Karpas-422 (cell line): ENCODE results near the gene TMEM100. TPM values are rescaled to one million over a fixed set of nuclear protein-coding genes. Genes with fewer than 3 reads are reported as not detected.
A peak's percentile ranks its signal among the peaks of the same experiment; 100 is the strongest.

Source experiments
- DNase-seq: peaks from one replicate; pipeline ENCODE4 v3.0.0-alpha.2; 2015
- H2AFZ ChIP-seq: fragments of 200-600 bp; sonication (generic); 2 replicates; pipeline ENCODE4 v1.6.1; 2014; ENCODE audit warnings: antibody characterized with exemption, low read length, mixed read lengths
- H3K27ac ChIP-seq: fragments of 200-600 bp; sonication (generic); 2 replicates; pipeline ENCODE4 v1.5.1; 2014; ENCODE audit warnings: mild to moderate bottlenecking, low read length, moderate library complexity
- H3K27me3 ChIP-seq: fragments of 200-600 bp; sonication (generic); 2 replicates; pipeline ENCODE4 v1.6.1; 2014; ENCODE audit warnings: low read length, mixed read lengths
- H3K36me3 ChIP-seq: fragments of 200-600 bp; sonication (generic); 2 replicates; pipeline ENCODE4 v1.6.1; 2014; ENCODE audit warnings: low read length, mixed read lengths; ENCODE audit not compliant: insufficient read depth
- H3K4me1 ChIP-seq: fragments of 200-600 bp; sonication (generic); 2 replicates; pipeline ENCODE4 v1.6.1; 2014; ENCODE audit warnings: mild to moderate bottlenecking, low read length, mixed read lengths
- H3K4me2 ChIP-seq: fragments of 200-600 bp; sonication (generic); 2 replicates; pipeline ENCODE4 v1.6.1; 2014; ENCODE audit warnings: low read length, low read depth, mild to moderate bottlenecking; ENCODE audit not compliant: poor library complexity, severe bottlenecking
- H3K4me3 ChIP-seq: fragments of 200-600 bp; sonication (generic); 2 replicates; pipeline ENCODE4 v1.5.1; 2014; ENCODE audit warnings: mild to moderate bottlenecking, antibody characterized with exemption, low read length, mixed read lengths
- H3K79me2 ChIP-seq: fragments of 200-600 bp; sonication (generic); 2 replicates; pipeline ENCODE4 v1.6.1; 2014; ENCODE audit warnings: mild to moderate bottlenecking, low read length, mixed read lengths
- H3K9ac ChIP-seq: fragments of 200-600 bp; sonication (generic); 2 replicates; pipeline ENCODE4 v1.6.0; 2014; ENCODE audit warnings: low read length
- H3K9me2 ChIP-seq: fragments of 200-600 bp; sonication (generic), shearing (Covaris generic); replicated peaks from 2 replicates; pipeline ENCODE4 v1.6.0; 2014; ENCODE audit warnings: mild to moderate bottlenecking, low read length, moderate library complexity; ENCODE audit not compliant: insufficient read depth
- H3K9me3 ChIP-seq: fragments of 300-700, 200-600 bp; sonication (generic); 2 replicates; pipeline ENCODE4 v1.6.1; 2014; ENCODE audit warnings: low read length, mixed read lengths
- H4K20me1 ChIP-seq: fragments of 200-600 bp; sonication (generic); 2 replicates; pipeline ENCODE4 v1.6.1; 2014; ENCODE audit warnings: mild to moderate bottlenecking, antibody characterized with exemption, low read length, low read depth; ENCODE audit not compliant: insufficient read depth
- total RNA-seq: library from RNA; depleted of rRNA; stranded (reverse); fragments of >200 nt; shearing (Covaris generic); gene quantifications from 2 replicates; pipeline ENCODE4 v1.2.3, GENCODE V29; 2014; ENCODE audit warnings: low replicate concordance

The TMEM100 gene
- total RNA-seq, 1 experiment from 2014 or later: 1.1 TPM

GRCh38 chr17:55729484-55729883, 6.8 kb upstream of the TMEM100 start:
- H3K27ac ChIP-seq: no peak overlapping the region
- no peaks in the 10 kb centered on the region for H3K9me3 ChIP-seq
- H3K79me2 ChIP-seq: no peaks in the 10 kb centered on the region
- H4K20me1 ChIP-seq: no peaks in the 10 kb centered on the region
- no peak overlapping the region for H3K4me3 ChIP-seq
- no peaks in the 10 kb centered on the region for H3K9me2 ChIP-seq
- no peak overlapping the region for H3K9ac ChIP-seq
- H3K4me2 ChIP-seq: no peak overlapping the region
- no peak for DNase-seq
- H2AFZ ChIP-seq: no peak overlapping the region
- no peaks in the 10 kb centered on the region for H3K27me3 ChIP-seq
- no peaks in the 10 kb centered on the region for H3K36me3 ChIP-seq
- peaks cover 24% of the 10 kb centered on the region for H3K4me1 ChIP-seq

- H3K9ac ChIP-seq: no peak overlapping the region
- H3K27ac ChIP-seq: no peak overlapping the region
- no peak for DNase-seq
- no peaks in the 10 kb centered on the region for H3K79me2 ChIP-seq
- no peaks in the 10 kb centered on the region for H3K27me3 ChIP-seq
- no peaks in the 10 kb centered on the region for H3K9me3 ChIP-seq
- H4K20me1 ChIP-seq: no peaks in the 10 kb centered on the region
- no peak overlapping the region for H3K4me2 ChIP-seq
- no peaks in the 10 kb centered on the region for H3K9me2 ChIP-seq
- H3K4me3 ChIP-seq: no peak overlapping the region
- no peaks in the 10 kb centered on the region for H3K36me3 ChIP-seq
- H2AFZ ChIP-seq: no peak overlapping the region
- peaks cover 24% of the 10 kb centered on the region for H3K4me1 ChIP-seq
These were observed 6.2 kb upstream of the TMEM100 start for GRCh38 chr17:55728833-55729232.

- H4K20me1 ChIP-seq: no peaks in the 10 kb centered on the region
- no peak overlapping the region for H3K9ac ChIP-seq
- no peaks in the 10 kb centered on the region for H3K9me2 ChIP-seq
- H3K27ac ChIP-seq: no peak overlapping the region
- H3K4me1 ChIP-seq: peaks cover 26% of the 10 kb centered on the region
- H2AFZ ChIP-seq: no peak overlapping the region
- H3K36me3 ChIP-seq: no peaks in the 10 kb centered on the region
- H3K9me3 ChIP-seq: no peaks in the 10 kb centered on the region
- DNase-seq: no peak
- no peak overlapping the region for H3K4me2 ChIP-seq
- H3K27me3 ChIP-seq: no peaks in the 10 kb centered on the region
- no peaks in the 10 kb centered on the region for H3K79me2 ChIP-seq
- no peak overlapping the region for H3K4me3 ChIP-seq
These were observed 5.7 kb upstream of the TMEM100 start for GRCh38 chr17:55728361-55728760.

GRCh38 chr17:55727920-55728319, 5.3 kb upstream of the TMEM100 start:
- no peak for DNase-seq
- H3K4me1 ChIP-seq: peaks cover 30% of the 10 kb centered on the region
- no peaks in the 10 kb centered on the region for H3K9me3 ChIP-seq
- H3K4me3 ChIP-seq: no peak overlapping the region
- H3K27ac ChIP-seq: no peak overlapping the region
- no peaks in the 10 kb centered on the region for H3K79me2 ChIP-seq
- H3K36me3 ChIP-seq: no peaks in the 10 kb centered on the region
- H4K20me1 ChIP-seq: no peaks in the 10 kb centered on the region
- H2AFZ ChIP-seq: no peak overlapping the region
- H3K9me2 ChIP-seq: no peaks in the 10 kb centered on the region
- H3K27me3 ChIP-seq: no peaks in the 10 kb centered on the region
- H3K4me2 ChIP-seq: no peak overlapping the region
- no peak overlapping the region for H3K9ac ChIP-seq

GRCh38 chr17:55727275-55727674, 4.6 kb upstream of the TMEM100 start:
- no peak overlapping the region for H3K27ac ChIP-seq
- H3K4me1 ChIP-seq: peaks cover 37% of the 10 kb centered on the region
- no peak for DNase-seq
- H3K4me2 ChIP-seq: no peak overlapping the region
- H3K9me2 ChIP-seq: no peaks in the 10 kb centered on the region
- H3K79me2 ChIP-seq: no peaks in the 10 kb centered on the region
- H3K27me3 ChIP-seq: no peaks in the 10 kb centered on the region
- H3K9ac ChIP-seq: no peak overlapping the region
- no peaks in the 10 kb centered on the region for H3K9me3 ChIP-seq
- H3K4me3 ChIP-seq: no peak overlapping the region
- no peak overlapping the region for H2AFZ ChIP-seq
- no peaks in the 10 kb centered on the region for H4K20me1 ChIP-seq
- no peaks in the 10 kb centered on the region for H3K36me3 ChIP-seq

- H3K79me2 ChIP-seq: no peaks in the 10 kb centered on the region
- H3K9me3 ChIP-seq: no peaks in the 10 kb centered on the region
- H3K9me2 ChIP-seq: no peaks in the 10 kb centered on the region
- no peaks in the 10 kb centered on the region for H3K27me3 ChIP-seq
- no peak overlapping the region for H3K27ac ChIP-seq
- no peaks in the 10 kb centered on the region for H3K36me3 ChIP-seq
- peaks cover 37% of the 10 kb centered on the region for H3K4me1 ChIP-seq
- no peak overlapping the region for H3K4me2 ChIP-seq
- no peak overlapping the region for H3K9ac ChIP-seq
- H3K4me3 ChIP-seq: no peak overlapping the region
- no peak overlapping the region for H2AFZ ChIP-seq
- H4K20me1 ChIP-seq: no peaks in the 10 kb centered on the region
- no peak for DNase-seq
These were observed 3.8 kb upstream of the TMEM100 start for GRCh38 chr17:55726440-55726839.

GRCh38 chr17:55723488-55723848, 804 bp upstream of the TMEM100 start:
- no peak for DNase-seq
- H3K9me3 ChIP-seq: no peaks in the 10 kb centered on the region
- no peaks in the 10 kb centered on the region for H4K20me1 ChIP-seq
- H3K27me3 ChIP-seq: no peaks in the 10 kb centered on the region
- H3K36me3 ChIP-seq: no peaks in the 10 kb centered on the region
- no peaks in the 10 kb centered on the region for H3K9me2 ChIP-seq
- no peak overlapping the region for H3K27ac ChIP-seq
- no peaks in the 10 kb centered on the region for H3K79me2 ChIP-seq
- no peak overlapping the region for H3K9ac ChIP-seq
- H3K4me2 ChIP-seq: peak overlapping the region; percentile 38
- H2AFZ ChIP-seq: no peak overlapping the region
- peaks cover 44% of the 10 kb centered on the region for H3K4me1 ChIP-seq
- no peak overlapping the region for H3K4me3 ChIP-seq

GRCh38 chr17:55722016-55722736, 488 bp downstream of the TMEM100 start:
- H3K79me2 ChIP-seq: no peaks in the 10 kb centered on the region
- no peak overlapping the region for H3K4me3 ChIP-seq
- DNase-seq: no peak
- H3K27ac ChIP-seq: no peak overlapping the region
- no peak overlapping the region for H3K9ac ChIP-seq
- H3K27me3 ChIP-seq: no peaks in the 10 kb centered on the region
- H4K20me1 ChIP-seq: no peaks in the 10 kb centered on the region
- no peaks in the 10 kb centered on the region for H3K9me2 ChIP-seq
- peaks cover 41% of the 10 kb centered on the region for H3K4me1 ChIP-seq
- H3K9me3 ChIP-seq: no peaks in the 10 kb centered on the region
- no peak overlapping the region for H2AFZ ChIP-seq
- H3K36me3 ChIP-seq: no peaks in the 10 kb centered on the region
- no peak overlapping the region for H3K4me2 ChIP-seq
